Smooth muscle cell of the umbilical artery (primary cell): Measurements from ENCODE around the gene PHF23. TPM values are rescaled to one million over a fixed set of nuclear protein-coding genes. Genes with fewer than 3 reads are reported as not detected.

Experiments
- total RNA-seq: library from RNA; depleted of rRNA; stranded (reverse); fragments of >200 nt; gene quantifications from 2 replicates; pipeline ENCODE4 v1.2.3, GENCODE V29; 2014

The PHF23 gene
- 33.0 and 41.3 TPM in 2 replicates for total RNA-seq

GRCh38 chr17:7239091-7240027 lies at the start of gene PHF23:
Gene PHF23, minus strand, starts transcription at chr17:7239457. Its CDS starts 178 bp downstream, at chr17:7239279.

GRCh38 chr17:7281074-7281952 lies 42.1 kb upstream of the PHF23 start, which contains the start of gene SLC2A4:
Gene SLC2A4, plus strand, starts transcription at chr17:7281718. Its CDS starts 217 bp downstream, at chr17:7281935.

DNA sequence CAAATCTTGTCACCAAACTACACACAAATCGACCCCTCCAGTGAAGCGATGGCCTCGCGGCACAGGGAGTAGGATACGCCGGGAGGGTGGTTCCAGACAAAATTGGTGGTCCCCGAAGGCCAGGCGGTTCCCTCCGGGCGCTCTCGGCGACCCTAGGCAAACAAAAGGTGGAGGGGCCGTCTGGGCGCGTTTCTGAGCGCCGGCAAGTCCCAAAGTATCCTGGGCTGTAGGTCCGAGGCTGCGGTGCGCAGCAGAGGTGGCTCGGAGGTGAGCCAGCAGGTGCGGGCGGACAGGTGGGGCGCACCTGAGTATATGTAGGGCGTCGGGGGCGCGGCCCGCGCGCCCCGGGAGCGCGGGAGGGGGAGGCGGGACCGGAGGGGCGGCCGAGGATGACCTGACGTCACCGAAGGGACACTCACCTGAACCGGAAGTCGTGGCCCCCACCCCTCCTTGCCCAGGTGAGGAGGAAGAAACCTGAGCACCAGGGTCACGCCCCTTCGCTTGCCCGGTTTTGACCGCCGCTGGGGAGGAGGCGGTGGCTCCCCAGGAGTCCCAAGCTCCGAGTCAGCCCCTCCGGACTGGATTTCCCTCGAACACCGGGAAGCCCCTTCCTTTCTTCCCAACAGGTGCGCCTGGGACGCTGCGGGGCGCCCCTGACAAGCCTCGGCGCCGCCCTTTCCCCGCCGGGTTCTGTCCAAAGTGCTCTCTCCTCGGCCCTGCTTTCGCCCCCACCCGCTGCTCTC lies 23.1 kb upstream of the PHF23 start, which contains the start of gene CLDN7:
CLDN7 (minus strand) TSS at position 287 of the 743 bp plus-strand sequence. CDS start 435 bp downstream, outside the sequence.

GRCh38 chr17:7252176-7253043 lies 13.2 kb upstream of the PHF23 start, which contains the start of gene ELP5:
Gene ELP5, plus strand, starts transcription at chr17:7252215. Its CDS starts 336 bp downstream, at chr17:7252551.

DNA sequence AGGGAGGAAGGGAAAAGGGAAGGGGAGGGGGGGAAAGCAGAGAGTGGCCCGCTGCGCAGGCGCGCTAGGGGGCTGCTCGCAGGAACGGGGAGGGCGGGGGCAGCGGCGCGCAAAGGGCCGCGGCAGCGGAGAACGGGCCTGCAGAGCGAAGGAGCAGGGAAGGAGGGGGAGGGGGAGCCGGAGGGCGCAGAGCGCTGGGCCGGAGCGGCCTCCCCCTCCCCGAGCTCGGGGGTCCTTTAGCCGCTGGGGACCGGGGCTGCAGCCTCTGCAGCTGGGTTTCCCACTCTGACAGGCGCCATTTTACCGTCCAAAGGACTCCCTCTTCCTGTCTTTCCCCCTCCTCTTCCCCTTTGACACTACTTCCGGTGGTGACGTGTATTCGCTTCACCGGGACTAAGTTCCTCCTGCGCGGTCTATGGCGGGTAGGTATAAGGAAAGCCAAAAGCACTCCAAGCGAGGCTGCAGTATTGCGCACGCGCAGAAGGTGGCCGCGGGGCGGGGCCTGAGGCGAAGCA lies 12.5 kb upstream of the PHF23 start, which contains the start of gene CTDNEP1:
CTDNEP1 (minus strand) TSS at position 74 of the 515 bp plus-strand sequence. CDS start 438 bp downstream, outside the sequence.

DNA sequence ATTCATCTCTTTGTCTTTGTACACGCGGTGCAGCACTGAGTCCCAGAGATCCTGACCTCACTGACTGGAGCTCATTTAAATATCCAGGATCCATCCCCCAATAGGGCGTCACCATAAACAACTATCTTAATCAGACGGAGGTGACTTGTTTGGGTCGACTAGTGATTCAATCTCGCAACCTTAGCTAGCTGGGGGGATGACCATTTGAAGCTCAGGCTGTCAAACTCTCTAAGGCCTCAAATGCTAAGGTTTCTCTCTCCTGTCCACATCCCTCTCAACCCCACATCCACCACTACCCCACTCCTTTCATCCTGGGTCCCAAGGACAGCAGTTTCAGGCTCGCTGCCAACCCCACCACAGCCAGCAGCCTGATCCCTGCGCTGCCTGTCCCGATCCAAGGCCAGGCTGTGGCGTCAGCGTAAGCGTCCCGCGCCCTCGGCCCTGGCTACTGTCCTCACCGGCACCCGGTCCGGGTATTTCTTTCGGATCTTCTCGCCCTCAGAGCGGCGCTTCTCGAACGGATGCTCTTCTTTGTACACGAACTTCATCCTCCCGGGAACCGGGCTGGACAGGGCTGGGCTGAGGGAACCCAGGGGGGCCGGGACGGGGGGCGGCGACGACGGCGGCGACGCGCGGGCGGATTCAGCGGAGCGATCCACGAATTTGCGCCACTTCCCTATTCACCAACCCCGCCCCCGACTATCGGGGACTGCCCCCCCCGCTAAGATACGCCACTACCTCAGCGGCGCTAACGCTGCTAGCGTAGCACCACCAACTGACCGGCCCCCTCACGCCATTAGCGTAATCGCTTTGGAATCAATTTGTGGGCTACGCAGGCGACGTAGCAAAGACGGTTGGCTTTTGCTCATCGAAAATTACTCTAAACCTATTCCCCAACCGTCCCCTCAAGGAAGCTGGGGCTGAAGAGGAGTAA lies 2.8 kb upstream of the PHF23 start, which contains the start of gene GABARAP:
GABARAP (minus strand) TSS at position 667 of the 934 bp plus-strand sequence; CDS start at position 548, 119 bp downstream.

DNA sequence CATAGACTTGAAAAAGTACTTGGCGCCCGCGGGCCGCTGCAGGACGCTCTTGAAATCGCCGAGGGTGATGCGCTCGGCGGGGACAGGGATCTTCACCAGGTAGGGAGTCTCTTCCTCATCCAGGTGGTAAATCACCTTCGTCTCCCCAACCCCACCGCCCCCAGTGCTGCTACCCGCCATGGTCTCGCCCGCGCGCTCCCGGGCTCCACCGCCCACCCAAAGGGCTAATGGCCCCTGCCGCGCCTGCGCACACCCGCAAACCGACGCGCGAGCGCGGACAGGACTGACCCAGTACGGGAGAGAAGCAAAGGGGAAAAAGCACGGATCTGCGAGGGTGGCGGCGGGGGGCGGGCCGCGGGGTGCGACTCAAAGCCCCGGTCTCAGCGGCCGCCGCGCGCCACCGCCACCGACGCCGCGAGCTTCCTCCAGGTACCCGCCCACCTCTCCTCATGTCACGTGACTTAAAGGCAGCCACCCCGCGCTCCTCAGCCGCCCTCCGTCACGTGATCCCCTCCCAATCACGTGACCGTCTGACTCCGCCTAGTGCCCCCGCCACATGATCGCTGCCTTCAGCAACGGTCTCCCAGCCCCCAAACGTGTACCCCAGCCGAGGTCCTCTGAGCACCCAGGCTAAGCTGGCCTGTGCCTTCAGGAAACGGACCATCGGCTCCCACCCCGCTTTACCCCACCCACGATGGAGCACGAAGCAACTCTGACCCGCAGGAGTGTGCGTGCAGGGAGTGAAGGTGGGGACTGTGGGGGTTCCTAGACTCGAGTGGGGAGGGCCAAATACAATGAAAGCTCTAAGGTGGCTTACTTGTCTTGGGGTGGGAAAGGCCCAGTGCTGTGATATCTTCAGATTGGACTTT lies 4.9 kb downstream of the PHF23 start, which contains the start of gene DVL2:
DVL2 (minus strand) TSS at position 435 of the 869 bp plus-strand sequence; CDS start at position 180, 255 bp downstream.

DNA sequence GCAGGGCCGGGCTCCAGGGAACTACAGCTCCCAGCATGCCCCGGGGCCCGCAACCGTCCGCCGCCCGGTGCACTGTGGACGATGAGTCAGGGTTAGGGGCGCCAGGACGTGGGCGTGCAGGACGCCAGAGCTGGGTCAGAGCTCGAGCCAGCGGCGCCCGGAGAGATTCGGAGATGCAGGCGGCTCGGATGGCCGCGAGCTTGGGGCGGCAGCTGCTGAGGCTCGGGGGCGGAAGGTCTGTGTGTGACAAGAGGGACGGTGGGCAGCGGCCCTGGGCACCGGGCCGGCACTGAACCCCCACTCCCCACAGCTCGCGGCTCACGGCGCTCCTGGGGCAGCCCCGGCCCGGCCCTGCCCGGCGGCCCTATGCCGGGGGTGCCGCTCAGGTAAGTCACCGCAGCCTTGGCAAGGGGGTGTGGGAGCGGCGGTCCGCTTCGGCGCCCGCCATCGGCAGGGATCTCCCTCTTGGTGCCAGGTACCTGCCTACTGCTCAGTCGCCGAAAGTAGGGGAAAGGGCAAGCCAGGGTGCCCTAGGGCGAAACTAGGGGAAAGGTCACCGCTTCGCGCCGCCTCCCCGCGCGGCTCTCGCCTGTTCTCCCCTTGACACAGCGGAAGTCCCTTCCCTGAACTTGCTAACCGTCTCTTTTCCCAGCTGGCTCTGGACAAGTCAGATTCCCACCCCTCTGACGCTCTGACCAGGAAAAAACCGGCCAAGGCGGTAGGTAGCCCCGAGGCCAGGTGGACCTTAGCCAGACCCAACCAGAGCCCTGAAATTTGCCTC lies 19.3 kb downstream of the PHF23 start, which contains the start of the genes ACADVL and DLG4:
ACADVL (plus strand) TSS at position 127 of the 781 bp plus-strand sequence; CDS start at position 174, 47 bp downstream.
DLG4 (minus strand) TSS at position 25 of the 781 bp plus-strand sequence.

Other genes starting within 250 kb of the PHF23 start
- not detected in 2 replicates for gene ALOX12, start 243.4 kb downstream of the PHF23 start, total RNA-seq
- gene RNASEK, start 226.8 kb downstream of the PHF23 start, total RNA-seq = 32.4 and 46.7 TPM in 2 replicates
- under 0.01 TPM in 1 of 2 replicates, not detected in the other for gene BCL6B, start 216.4 kb downstream of the PHF23 start, total RNA-seq
- 0.59 and 1.2 TPM in 2 replicates for gene SLC16A13, start 203.4 kb downstream of the PHF23 start, total RNA-seq
- gene SLC16A11, start 195.4 kb downstream of the PHF23 start, total RNA-seq = 0.30 TPM in 1 of 2 replicates, not detected in the other
- gene CLEC10A, start 159.2 kb downstream of the PHF23 start, total RNA-seq = not detected in 2 replicates
- not detected in 2 replicates for gene ASGR2, start 124.6 kb downstream of the PHF23 start, total RNA-seq
- 1.1 and 1.2 TPM in 2 replicates for gene ASGR1, start 60.1 kb downstream of the PHF23 start, total RNA-seq
- 28.8 and 39.5 TPM in 2 replicates for gene DLG4, start 19.6 kb downstream of the PHF23 start, total RNA-seq
- gene ACADVL, start 19.5 kb downstream of the PHF23 start, total RNA-seq = 209 and 256 TPM in 2 replicates
- 60.4 and 61.2 TPM in 2 replicates for gene DVL2, start 4.9 kb downstream of the PHF23 start, total RNA-seq
- 153 and 179 TPM in 2 replicates for gene GABARAP, start 3.0 kb upstream of the PHF23 start, total RNA-seq
- gene CTDNEP1, start 12.3 kb upstream of the PHF23 start, total RNA-seq = 32.1 and 51.9 TPM in 2 replicates
- 23.2 and 30.9 TPM in 2 replicates for gene ELP5, start 12.8 kb upstream of the PHF23 start, total RNA-seq
- gene CLDN7, start 23.0 kb upstream of the PHF23 start, total RNA-seq = 0.60 TPM in 1 of 2 replicates, not detected in the other
- not detected in 2 replicates for gene SLC2A4, start 42.3 kb upstream of the PHF23 start, total RNA-seq
- gene YBX2, start 55.2 kb upstream of the PHF23 start, total RNA-seq = not detected in 2 replicates
- 513 and 520 TPM in 2 replicates for gene EIF5A, start 68.2 kb upstream of the PHF23 start, total RNA-seq
- 24.6 and 29.5 TPM in 2 replicates for gene GPS2, start 75.9 kb upstream of the PHF23 start, total RNA-seq
- 20.8 and 24.0 TPM in 2 replicates for gene NEURL4, start 89.9 kb upstream of the PHF23 start, total RNA-seq
- 0.09 and 4.8 TPM in 2 replicates for gene ACAP1, start 97.1 kb upstream of the PHF23 start, total RNA-seq
- 14.6 and 15.1 TPM in 2 replicates for gene KCTD11, start 112.7 kb upstream of the PHF23 start, total RNA-seq
- gene TMEM95, start 115.7 kb upstream of the PHF23 start, total RNA-seq = not detected in 2 replicates
- gene TNK1, start 141.6 kb upstream of the PHF23 start, total RNA-seq = 0.09 and 1.2 TPM in 2 replicates
- gene PLSCR3, start 155.1 kb upstream of the PHF23 start, total RNA-seq = 22.3 and 65.3 TPM in 2 replicates
- 34.6 and 80.8 TPM in 2 replicates for gene TMEM256, start 164.6 kb upstream of the PHF23 start, total RNA-seq
- 15.1 and 24.1 TPM in 2 replicates for gene NLGN2, start 168.4 kb upstream of the PHF23 start, total RNA-seq
- not detected in 2 replicates for gene SPEM1, start 180.9 kb upstream of the PHF23 start, total RNA-seq
- not detected in 2 replicates for gene SPEM2, start 186.2 kb upstream of the PHF23 start, total RNA-seq
- gene SPEM3, start 189.4 kb upstream of the PHF23 start, total RNA-seq = not detected in 2 replicates
- 1.8 and 3.6 TPM in 2 replicates for gene TMEM102, start 196.0 kb upstream of the PHF23 start, total RNA-seq
- 5.3 and 7.2 TPM in 2 replicates for gene FGF11, start 200.1 kb upstream of the PHF23 start, total RNA-seq
- gene CHRNB1, start 205.6 kb upstream of the PHF23 start, total RNA-seq = 3.4 and 6.2 TPM in 2 replicates
- 19.6 and 28.2 TPM in 2 replicates for gene ZBTB4, start 240.2 kb upstream of the PHF23 start, total RNA-seq
- gene SLC35G6, start 242.0 kb upstream of the PHF23 start, total RNA-seq = not detected in 2 replicates
- 89.1 and 138 TPM in 2 replicates for gene POLR2A, start 244.9 kb upstream of the PHF23 start, total RNA-seq